Measurements from ENCODE around the gene PMPCA. TPM values are rescaled to one million over a fixed set of nuclear protein-coding genes. Genes with fewer than 3 reads are reported as not detected.

The PMPCA gene
- total RNA-seq, 1 experiment from 2014 or later = 103 TPM

GRCh38 chr9:136363106-136363948 lies 47.1 kb upstream of the PMPCA start, which contains the start of gene DNLZ (continued):
- no peak for TF ChIP-seq PRDM15 (CRISPR knock-in tag; IDR thresholded peaks at IDR 0.05)
- peak; percentile 77; the same call in 1 of the 2 replicates for TF ChIP-seq TEAD4 (CRISPR knock-in tag; IDR thresholded peaks at IDR 0.05)
- TF ChIP-seq JUN (CRISPR knock-in tag; IDR thresholded peaks at IDR 0.05) = no peak
- peak; percentile 96 for TF ChIP-seq TP53 (CRISPR knock-in tag; IDR thresholded peaks at IDR 0.05)
- TF ChIP-seq EMX1 (CRISPR knock-in tag; IDR thresholded peaks at IDR 0.05) = 0 out of 2 replicates have a peak, but pooled peaks have one; percentile 7
- TF ChIP-seq SP1 (CRISPR knock-in tag; conservative IDR thresholded peaks at IDR 0.05) = peak; percentile 97
- TF ChIP-seq ERG (CRISPR knock-in tag; IDR thresholded peaks at IDR 0.05) = no peak
- TF ChIP-seq ZSCAN18 (CRISPR knock-in tag; IDR thresholded peaks at IDR 0.05) = no peak
- peak; percentile 98 for TF ChIP-seq FOXP1 (CRISPR knock-in tag; IDR thresholded peaks at IDR 0.05; ENCODE audit: borderline replicate concordance)
- peak; percentile 88; the same call in 1 of the 2 replicates for TF ChIP-seq CBFB (CRISPR knock-in tag; IDR thresholded peaks at IDR 0.05; ENCODE audit: low read depth)
- TF ChIP-seq ATF1 (CRISPR knock-in tag; IDR thresholded peaks at IDR 0.05) = no peak
- no peak for TF ChIP-seq ZNF512 (CRISPR knock-in tag; IDR thresholded peaks at IDR 0.05; ENCODE audit: borderline replicate concordance)
- TF ChIP-seq OVOL2 (CRISPR knock-in tag; IDR thresholded peaks at IDR 0.05; ENCODE audit: borderline replicate concordance) = no peak; the same call in 1 of the 2 replicates
- 0 out of 2 replicates have a peak, but pooled peaks have one; percentile 71 for TF ChIP-seq ZBTB21 (CRISPR knock-in tag; IDR thresholded peaks at IDR 0.05; ENCODE audit: borderline replicate concordance)
- no peak for TF ChIP-seq SOX15 (CRISPR knock-in tag; IDR thresholded peaks at IDR 0.05)
- peak; percentile 100 for TF ChIP-seq MAX (CRISPR knock-in tag; IDR thresholded peaks at IDR 0.05)
- peak; percentile 52; the same call in 1 of the 2 replicates for TF ChIP-seq MLX (CRISPR knock-in tag; IDR thresholded peaks at IDR 0.05)
- no peak; the same call in 1 of the 2 replicates for TF ChIP-seq ZNF121 (CRISPR knock-in tag; IDR thresholded peaks at IDR 0.05)
- peak; percentile 86 for TF ChIP-seq IRF1 (CRISPR knock-in tag; IDR thresholded peaks at IDR 0.05)
- TF ChIP-seq RORB (CRISPR knock-in tag; IDR thresholded peaks at IDR 0.05) = no peak
- peak; percentile 98 for TF ChIP-seq KAT7 (CRISPR knock-in tag; IDR thresholded peaks at IDR 0.05; ENCODE audit: borderline replicate concordance)
- TF ChIP-seq TCF7 (CRISPR knock-in tag; IDR thresholded peaks at IDR 0.05; ENCODE audit: low read depth) = peak; percentile 91
- TF ChIP-seq ZBTB43 (CRISPR knock-in tag; IDR thresholded peaks at IDR 0.05) = peak; percentile 95
- TF ChIP-seq ATF2 (CRISPR knock-in tag; IDR thresholded peaks at IDR 0.05; ENCODE audit: borderline replicate concordance, low read depth) = 0 out of 2 replicates have a peak, but pooled peaks have one; percentile 72
- no peak for TF ChIP-seq CDX4 (CRISPR knock-in tag; IDR thresholded peaks at IDR 0.05; ENCODE audit: borderline replicate concordance)
